ENCODE measurements around the gene EEF1AKMT2. TPM values are rescaled to one million over a fixed set of nuclear protein-coding genes. Genes with fewer than 3 reads are reported as not detected.

The EEF1AKMT2 gene
- total and polyA plus RNA-seq, 2 of the 13 experiments (the other 11 are each of a cell fraction or from before 2014, with no cell fraction given): 11.3 to 19.3 TPM

- TF ChIP-seq, protein P1, sequence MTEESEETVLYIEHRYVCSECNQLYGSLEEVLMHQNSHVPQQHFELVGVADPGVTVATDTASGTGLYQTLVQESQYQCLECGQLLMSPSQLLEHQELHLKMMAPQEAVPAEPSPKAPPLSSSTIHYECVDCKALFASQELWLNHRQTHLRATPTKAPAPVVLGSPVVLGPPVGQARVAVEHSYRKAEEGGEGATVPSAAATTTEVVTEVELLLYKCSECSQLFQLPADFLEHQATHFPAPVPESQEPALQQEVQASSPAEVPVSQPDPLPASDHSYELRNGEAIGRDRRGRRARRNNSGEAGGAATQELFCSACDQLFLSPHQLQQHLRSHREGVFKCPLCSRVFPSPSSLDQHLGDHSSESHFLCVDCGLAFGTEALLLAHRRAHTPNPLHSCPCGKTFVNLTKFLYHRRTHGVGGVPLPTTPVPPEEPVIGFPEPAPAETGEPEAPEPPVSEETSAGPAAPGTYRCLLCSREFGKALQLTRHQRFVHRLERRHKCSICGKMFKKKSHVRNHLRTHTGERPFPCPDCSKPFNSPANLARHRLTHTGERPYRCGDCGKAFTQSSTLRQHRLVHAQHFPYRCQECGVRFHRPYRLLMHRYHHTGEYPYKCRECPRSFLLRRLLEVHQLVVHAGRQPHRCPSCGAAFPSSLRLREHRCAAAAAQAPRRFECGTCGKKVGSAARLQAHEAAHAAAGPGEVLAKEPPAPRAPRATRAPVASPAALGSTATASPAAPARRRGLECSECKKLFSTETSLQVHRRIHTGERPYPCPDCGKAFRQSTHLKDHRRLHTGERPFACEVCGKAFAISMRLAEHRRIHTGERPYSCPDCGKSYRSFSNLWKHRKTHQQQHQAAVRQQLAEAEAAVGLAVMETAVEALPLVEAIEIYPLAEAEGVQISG (CRISPR knock-in tag; IDR thresholded peaks at IDR 0.05): peak; percentile 52; the same call in 1 of the 2 replicates
- TF ChIP-seq, protein P2, sequence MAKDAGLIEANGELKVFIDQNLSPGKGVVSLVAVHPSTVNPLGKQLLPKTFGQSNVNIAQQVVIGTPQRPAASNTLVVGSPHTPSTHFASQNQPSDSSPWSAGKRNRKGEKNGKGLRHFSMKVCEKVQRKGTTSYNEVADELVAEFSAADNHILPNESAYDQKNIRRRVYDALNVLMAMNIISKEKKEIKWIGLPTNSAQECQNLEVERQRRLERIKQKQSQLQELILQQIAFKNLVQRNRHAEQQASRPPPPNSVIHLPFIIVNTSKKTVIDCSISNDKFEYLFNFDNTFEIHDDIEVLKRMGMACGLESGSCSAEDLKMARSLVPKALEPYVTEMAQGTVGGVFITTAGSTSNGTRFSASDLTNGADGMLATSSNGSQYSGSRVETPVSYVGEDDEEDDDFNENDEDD (CRISPR knock-in tag; IDR thresholded peaks at IDR 0.05; ENCODE audit: borderline replicate concordance): peak; percentile 14; the same call in 1 of the 2 replicates
- peak; percentile 34; the same call in 1 of the 2 replicates for TF ChIP-seq KDM2A (CRISPR knock-in tag; IDR thresholded peaks at IDR 0.05; ENCODE audit: borderline replicate concordance, low read depth)
- TF ChIP-seq, protein P3, sequence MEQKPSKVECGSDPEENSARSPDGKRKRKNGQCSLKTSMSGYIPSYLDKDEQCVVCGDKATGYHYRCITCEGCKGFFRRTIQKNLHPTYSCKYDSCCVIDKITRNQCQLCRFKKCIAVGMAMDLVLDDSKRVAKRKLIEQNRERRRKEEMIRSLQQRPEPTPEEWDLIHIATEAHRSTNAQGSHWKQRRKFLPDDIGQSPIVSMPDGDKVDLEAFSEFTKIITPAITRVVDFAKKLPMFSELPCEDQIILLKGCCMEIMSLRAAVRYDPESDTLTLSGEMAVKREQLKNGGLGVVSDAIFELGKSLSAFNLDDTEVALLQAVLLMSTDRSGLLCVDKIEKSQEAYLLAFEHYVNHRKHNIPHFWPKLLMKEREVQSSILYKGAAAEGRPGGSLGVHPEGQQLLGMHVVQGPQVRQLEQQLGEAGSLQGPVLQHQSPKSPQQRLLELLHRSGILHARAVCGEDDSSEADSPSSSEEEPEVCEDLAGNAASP (CRISPR knock-in tag; IDR thresholded peaks at IDR 0.05; ENCODE audit: borderline replicate concordance): no peak
- TF ChIP-seq LCORL (IDR thresholded peaks at IDR 0.05): no peak
- peak; percentile 67; the same call in 1 of the 2 replicates for TF ChIP-seq LCORL (CRISPR knock-in tag; IDR thresholded peaks at IDR 0.05)
- no peak for TF ChIP-seq TBP (CRISPR knock-in tag; IDR thresholded peaks at IDR 0.05)
- TF ChIP-seq ZNF781 (CRISPR knock-in tag; IDR thresholded peaks at IDR 0.05; ENCODE audit: borderline replicate concordance, not compliant biosample characterization): no peak
- TF ChIP-seq XRCC5 (optimal IDR thresholded peaks at IDR 0.05; ENCODE audit: low read length): peak; percentile 61
- peak; percentile 33 to 46; a peak in 2 of 4 replicates for TF ChIP-seq HMGXB4 (CRISPR knock-in tag; IDR thresholded peaks at IDR 0.05; ENCODE audit: borderline replicate concordance in 1 of 2, low read depth in 1 of 2)
- 0 out of 2 replicates have a peak, but pooled peaks have one; percentile 26 for TF ChIP-seq SIN3A (IDR thresholded peaks at IDR 0.05; ENCODE audit: borderline replicate concordance, low read depth, low read length)
- peak; percentile 38; the same call in 1 of the 2 replicates for TF ChIP-seq ZMYM4 (CRISPR knock-in tag; IDR thresholded peaks at IDR 0.05)
- peak; percentile 30; the same call in 1 of the 2 replicates for TF ChIP-seq IRF2 (CRISPR knock-in tag; IDR thresholded peaks at IDR 0.05)
- TF ChIP-seq, protein P4, sequence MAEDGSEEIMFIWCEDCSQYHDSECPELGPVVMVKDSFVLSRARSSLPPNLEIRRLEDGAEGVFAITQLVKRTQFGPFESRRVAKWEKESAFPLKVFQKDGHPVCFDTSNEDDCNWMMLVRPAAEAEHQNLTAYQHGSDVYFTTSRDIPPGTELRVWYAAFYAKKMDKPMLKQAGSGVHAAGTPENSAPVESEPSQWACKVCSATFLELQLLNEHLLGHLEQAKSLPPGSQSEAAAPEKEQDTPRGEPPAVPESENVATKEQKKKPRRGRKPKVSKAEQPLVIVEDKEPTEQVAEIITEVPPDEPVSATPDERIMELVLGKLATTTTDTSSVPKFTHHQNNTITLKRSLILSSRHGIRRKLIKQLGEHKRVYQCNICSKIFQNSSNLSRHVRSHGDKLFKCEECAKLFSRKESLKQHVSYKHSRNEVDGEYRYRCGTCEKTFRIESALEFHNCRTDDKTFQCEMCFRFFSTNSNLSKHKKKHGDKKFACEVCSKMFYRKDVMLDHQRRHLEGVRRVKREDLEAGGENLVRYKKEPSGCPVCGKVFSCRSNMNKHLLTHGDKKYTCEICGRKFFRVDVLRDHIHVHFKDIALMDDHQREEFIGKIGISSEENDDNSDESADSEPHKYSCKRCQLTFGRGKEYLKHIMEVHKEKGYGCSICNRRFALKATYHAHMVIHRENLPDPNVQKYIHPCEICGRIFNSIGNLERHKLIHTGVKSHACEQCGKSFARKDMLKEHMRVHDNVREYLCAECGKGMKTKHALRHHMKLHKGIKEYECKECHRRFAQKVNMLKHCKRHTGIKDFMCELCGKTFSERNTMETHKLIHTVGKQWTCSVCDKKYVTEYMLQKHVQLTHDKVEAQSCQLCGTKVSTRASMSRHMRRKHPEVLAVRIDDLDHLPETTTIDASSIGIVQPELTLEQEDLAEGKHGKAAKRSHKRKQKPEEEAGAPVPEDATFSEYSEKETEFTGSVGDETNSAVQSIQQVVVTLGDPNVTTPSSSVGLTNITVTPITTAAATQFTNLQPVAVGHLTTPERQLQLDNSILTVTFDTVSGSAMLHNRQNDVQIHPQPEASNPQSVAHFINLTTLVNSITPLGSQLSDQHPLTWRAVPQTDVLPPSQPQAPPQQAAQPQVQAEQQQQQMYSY (CRISPR knock-in tag; IDR thresholded peaks at IDR 0.05): 0 out of 2 replicates have a peak, but pooled peaks have one; percentile 6
- TF ChIP-seq HNF4A (CRISPR knock-in tag; IDR thresholded peaks at IDR 0.05): peak; percentile 13; the same call in 1 of the 2 replicates
- TF ChIP-seq RXRA (CRISPR knock-in tag; IDR thresholded peaks at IDR 0.05): no peak
- TF ChIP-seq GTF3A (CRISPR knock-in tag; conservative IDR thresholded peaks at IDR 0.05): no peak
- TF ChIP-seq THAP11 (CRISPR knock-in tag; IDR thresholded peaks at IDR 0.05): no peak
Observed at GRCh38 chr10:124741281-124741921, 50.3 kb downstream of the EEF1AKMT2 start (continued).
